GM08714 (cell line): ENCODE measurements around the gene CHAT.

Experiments
- H3K4me3 ChIP-seq: fragments of 200-500 bp; sonication (Bioruptor generic); 2 replicates; pipeline ENCODE4 v1.5.1; 2014; ENCODE audit warnings: mild to moderate bottlenecking, low read length, inconsistent platforms
- ZNF274 ChIP-seq: IDR thresholded peaks from 2 replicates; pipeline ENCODE4 v1.6.1; 2012; ENCODE audit warnings: mild to moderate bottlenecking, low read depth, low read length

Gene CHAT

DNA sequence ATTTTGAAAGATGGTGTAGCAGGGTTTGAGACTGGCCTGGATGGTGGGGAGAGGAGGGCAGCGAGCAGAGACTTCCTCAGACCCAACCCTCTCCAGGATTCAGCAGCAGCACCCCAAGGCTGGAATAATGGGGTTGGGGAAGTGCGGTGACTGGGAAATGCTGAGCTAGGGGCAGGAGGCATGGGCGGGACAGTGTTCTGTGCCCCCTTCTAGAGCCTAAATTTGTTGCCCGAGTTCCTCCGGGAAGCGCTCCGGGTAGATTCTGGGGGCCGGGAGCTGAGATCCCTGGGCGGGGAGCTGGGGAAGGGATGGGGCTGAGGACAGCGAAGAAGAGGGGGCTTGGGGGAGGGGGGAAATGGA is at the start of gene CHAT:
Gene CHAT, plus strand, starts transcription at position 156 of the 360 bp plus-strand sequence. Its CDS starts 153 bp downstream, at position 309.
- no peak for TF ChIP-seq ZNF274
- H3K4me3 ChIP-seq = no peak within 1 kb of the TSS

GRCh38 chr10:49564461-49565009 is 49.3 kb upstream of the CHAT start:
- TF ChIP-seq ZNF274 = no peak
- no peak overlapping the region for H3K4me3 ChIP-seq

- TF ChIP-seq ZNF274 = no peak
- no peak overlapping the region for H3K4me3 ChIP-seq
Measured at GRCh38 chr10:49567810-49568209, 46.0 kb upstream of the CHAT start.

- no peak for TF ChIP-seq ZNF274
Measured at GRCh38 chr10:49568235-49568634, 45.6 kb upstream of the CHAT start.

DNA sequence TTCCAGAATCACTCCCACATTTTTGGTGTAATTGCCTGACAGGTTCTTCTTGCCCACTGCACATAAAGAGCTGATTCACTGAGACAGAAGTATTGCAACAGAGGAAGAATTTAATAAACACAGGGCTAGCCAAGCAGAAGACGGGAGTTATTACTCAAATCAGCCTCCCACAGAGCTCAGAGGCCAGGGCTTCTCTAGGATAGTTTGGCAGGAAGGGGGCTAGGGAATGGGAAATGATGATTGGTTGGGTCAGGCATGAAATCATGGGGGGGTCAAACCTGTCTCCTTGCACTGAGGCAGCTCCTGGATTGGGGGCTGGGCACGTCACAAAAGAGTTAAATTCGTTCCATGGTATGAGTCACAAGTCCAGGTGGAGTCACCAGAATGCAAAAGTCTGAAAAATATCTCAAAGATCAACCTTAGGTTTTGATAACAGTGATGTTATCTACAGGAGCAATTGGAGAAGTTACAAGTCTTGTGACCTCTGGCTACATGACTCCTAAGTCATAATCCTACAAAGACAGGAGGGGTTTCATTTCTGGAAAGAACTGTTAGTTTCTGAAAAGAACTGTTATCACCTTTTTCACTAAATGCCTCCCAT is 44.7 kb upstream of the CHAT start:
- no peak for TF ChIP-seq ZNF274
- no peak overlapping the region for H3K4me3 ChIP-seq

More at GRCh38 chr10:49568235-49568634, 45.6 kb upstream of the CHAT start:
- no peak overlapping the region for H3K4me3 ChIP-seq

GRCh38 chr10:49571388-49571787 is 42.4 kb upstream of the CHAT start:
- no peak for TF ChIP-seq ZNF274
- H3K4me3 ChIP-seq = no peak overlapping the region

- no peak for TF ChIP-seq ZNF274
- no peak overlapping the region for H3K4me3 ChIP-seq
Measured at GRCh38 chr10:49572594-49573114, 41.2 kb upstream of the CHAT start.

DNA sequence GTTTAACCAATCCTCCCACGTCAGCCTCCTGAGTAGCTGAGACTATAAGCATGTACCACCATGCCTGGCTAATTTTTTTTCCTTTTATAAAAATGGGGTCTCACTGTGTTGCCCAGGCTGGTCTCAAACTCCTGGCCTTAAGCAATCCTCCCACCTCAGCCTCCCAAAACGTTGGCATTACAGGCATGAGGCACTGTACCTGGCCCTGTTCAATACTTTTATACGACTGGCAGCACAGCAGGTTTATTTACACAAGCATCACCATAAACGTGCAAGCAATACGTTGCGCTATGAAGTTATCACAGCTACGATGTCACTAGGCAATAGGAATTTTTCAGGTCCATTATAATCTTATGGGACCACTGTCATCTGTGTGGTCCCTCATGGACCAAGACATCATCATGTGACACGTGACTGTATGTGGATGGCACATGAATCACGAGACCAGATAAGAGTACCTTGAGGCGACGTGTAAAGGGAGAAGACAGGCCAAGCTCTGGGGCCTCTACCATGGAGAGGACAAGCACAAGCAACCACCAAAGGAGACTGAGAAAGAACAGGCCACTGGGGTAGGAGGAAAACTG is 38.3 kb upstream of the CHAT start:
- no peak overlapping the region for H3K4me3 ChIP-seq
- no peak for TF ChIP-seq ZNF274

- H3K4me3 ChIP-seq = no peak overlapping the region
- TF ChIP-seq ZNF274 = no peak
Measured at GRCh38 chr10:49577182-49577925, 36.5 kb upstream of the CHAT start.

- no peak overlapping the region for H3K4me3 ChIP-seq
- no peak for TF ChIP-seq ZNF274
Measured at GRCh38 chr10:49578392-49578791, 35.4 kb upstream of the CHAT start.

DNA sequence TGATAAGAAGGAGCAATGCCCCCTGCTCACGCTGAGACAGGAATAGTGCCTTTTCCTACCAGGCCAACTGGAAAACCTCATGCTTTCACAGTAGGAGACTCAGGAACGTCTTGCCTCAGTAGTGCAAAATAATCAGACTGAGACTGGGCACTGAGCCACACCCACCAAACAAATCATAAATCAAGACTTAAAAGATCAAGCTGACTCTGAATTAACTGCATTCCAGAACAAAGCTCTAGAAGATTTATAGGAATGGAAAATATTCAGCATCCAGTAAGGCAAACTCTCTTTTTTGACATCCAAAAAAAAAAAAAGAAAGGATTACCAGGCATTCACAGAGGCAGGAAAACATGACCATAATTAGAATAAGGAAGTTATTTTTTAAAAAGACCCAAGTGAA is 34.2 kb upstream of the CHAT start:
- no peak overlapping the region for H3K4me3 ChIP-seq
- TF ChIP-seq ZNF274 = no peak

- TF ChIP-seq ZNF274 = no peak
- H3K4me3 ChIP-seq = no peak overlapping the region
Measured at GRCh38 chr10:49585387-49585786, 28.4 kb upstream of the CHAT start.

GRCh38 chr10:49587981-49588380 is 25.9 kb upstream of the CHAT start:
- no peak for TF ChIP-seq ZNF274
- no peak overlapping the region for H3K4me3 ChIP-seq

GRCh38 chr10:49592726-49593563 is 20.9 kb upstream of the CHAT start:
- no peak overlapping the region for H3K4me3 ChIP-seq
- TF ChIP-seq ZNF274 = no peak
